Renal cortex interstitium (tissue), 15 donors: ENCODE results near the gene MPND. TPM values are rescaled to one million over a fixed set of nuclear protein-coding genes. Genes with fewer than 3 reads are reported as not detected.

Source experiments
- DNase-seq, 11 donors: peaks; one replicate each; pipeline ENCODE4 v3.0.0-alpha.2; 2013; ENCODE audit warnings: low read depth in 9 of 11, low spot score in 4 of 11; ENCODE audit errors: extremely low read depth in 1 of 11
- long read RNA-seq, 16 experiments: transcript quantifications; one replicate each; lab custom pipeline, GENCODE V29; 2026
- polyA plus RNA-seq, 3 donors: library from polyadenylated mRNA; unstranded; fragments of 120-200 nt; gene quantifications; one replicate each; pipeline ENCODE4 v1.2.1, GENCODE V29; 2013; ENCODE audit not compliant: insufficient read length in 3 of 3

The MPND gene, protein sequence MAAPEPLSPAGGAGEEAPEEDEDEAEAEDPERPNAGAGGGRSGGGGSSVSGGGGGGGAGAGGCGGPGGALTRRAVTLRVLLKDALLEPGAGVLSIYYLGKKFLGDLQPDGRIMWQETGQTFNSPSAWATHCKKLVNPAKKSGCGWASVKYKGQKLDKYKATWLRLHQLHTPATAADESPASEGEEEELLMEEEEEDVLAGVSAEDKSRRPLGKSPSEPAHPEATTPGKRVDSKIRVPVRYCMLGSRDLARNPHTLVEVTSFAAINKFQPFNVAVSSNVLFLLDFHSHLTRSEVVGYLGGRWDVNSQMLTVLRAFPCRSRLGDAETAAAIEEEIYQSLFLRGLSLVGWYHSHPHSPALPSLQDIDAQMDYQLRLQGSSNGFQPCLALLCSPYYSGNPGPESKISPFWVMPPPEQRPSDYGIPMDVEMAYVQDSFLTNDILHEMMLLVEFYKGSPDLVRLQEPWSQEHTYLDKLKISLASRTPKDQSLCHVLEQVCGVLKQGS
- 10 to 100 TPM; 21.3 to 31.4 (median 26.0) TPM for polyA plus RNA-seq
- long read RNA-seq, donor 1, partial matches to known transcripts, result 5 of 8 reads
- long read RNA-seq, donor 1, other reads (novel, unspliced or antisense), result 0 of 8 reads
- long read RNA-seq, donor 2, partial matches to known transcripts, result 0 of 3 reads
- long read RNA-seq, donor 2, other reads (novel, unspliced or antisense), result 0 of 3 reads
- long read RNA-seq, donor 3, transcript MPND-207 (13 exons, 1,611 nt), result major isoform, 7 of 8 reads
- long read RNA-seq, donor 3, partial matches to known transcripts, result 0 of 8 reads
- long read RNA-seq, donor 3, other reads (novel, unspliced or antisense), result 0 of 8 reads
- long read RNA-seq, donor 4, partial matches to known transcripts, result 0 of 5 reads
- long read RNA-seq, donor 4, other reads (novel, unspliced or antisense), result 0 of 5 reads
- long read RNA-seq, donor 5, result 0 reads
- long read RNA-seq, donor 6, result 0 reads
- long read RNA-seq, donor 7, partial matches to known transcripts, result 0 of 5 reads
- long read RNA-seq, donor 7, other reads (novel, unspliced or antisense), result 0 of 5 reads
- long read RNA-seq, donor 8, result 0 reads
- long read RNA-seq, donor 9, partial matches to known transcripts, result 0 of 2 reads
- long read RNA-seq, donor 9, other reads (novel, unspliced or antisense), result 0 of 2 reads
- long read RNA-seq, donor 10, partial matches to known transcripts, result 0 of 6 reads
- long read RNA-seq, donor 10, other reads (novel, unspliced or antisense), result 0 of 6 reads
- long read RNA-seq, donor 11, partial matches to known transcripts, result 0 of 1 reads
- long read RNA-seq, donor 11, other reads (novel, unspliced or antisense), result 0 of 1 reads
- long read RNA-seq, donor 12, partial matches to known transcripts, result 0 of 1 reads
- long read RNA-seq, donor 12, other reads (novel, unspliced or antisense), result 0 of 1 reads
- long read RNA-seq, donor 13, result 0 reads
- long read RNA-seq, donor 14, partial matches to known transcripts, result 0 of 5 reads
- long read RNA-seq, donor 14, other reads (novel, unspliced or antisense), result 0 of 5 reads
- long read RNA-seq, donor 15, result 0 reads
- long read RNA-seq, donor 16, transcript MPND-207 (13 exons, 1,611 nt), result major isoform, 14 of 24 reads
- long read RNA-seq, donor 16, partial matches to known transcripts, result 6 of 24 reads
- long read RNA-seq, donor 16, other reads (novel, unspliced or antisense), result 0 of 24 reads

DNA sequence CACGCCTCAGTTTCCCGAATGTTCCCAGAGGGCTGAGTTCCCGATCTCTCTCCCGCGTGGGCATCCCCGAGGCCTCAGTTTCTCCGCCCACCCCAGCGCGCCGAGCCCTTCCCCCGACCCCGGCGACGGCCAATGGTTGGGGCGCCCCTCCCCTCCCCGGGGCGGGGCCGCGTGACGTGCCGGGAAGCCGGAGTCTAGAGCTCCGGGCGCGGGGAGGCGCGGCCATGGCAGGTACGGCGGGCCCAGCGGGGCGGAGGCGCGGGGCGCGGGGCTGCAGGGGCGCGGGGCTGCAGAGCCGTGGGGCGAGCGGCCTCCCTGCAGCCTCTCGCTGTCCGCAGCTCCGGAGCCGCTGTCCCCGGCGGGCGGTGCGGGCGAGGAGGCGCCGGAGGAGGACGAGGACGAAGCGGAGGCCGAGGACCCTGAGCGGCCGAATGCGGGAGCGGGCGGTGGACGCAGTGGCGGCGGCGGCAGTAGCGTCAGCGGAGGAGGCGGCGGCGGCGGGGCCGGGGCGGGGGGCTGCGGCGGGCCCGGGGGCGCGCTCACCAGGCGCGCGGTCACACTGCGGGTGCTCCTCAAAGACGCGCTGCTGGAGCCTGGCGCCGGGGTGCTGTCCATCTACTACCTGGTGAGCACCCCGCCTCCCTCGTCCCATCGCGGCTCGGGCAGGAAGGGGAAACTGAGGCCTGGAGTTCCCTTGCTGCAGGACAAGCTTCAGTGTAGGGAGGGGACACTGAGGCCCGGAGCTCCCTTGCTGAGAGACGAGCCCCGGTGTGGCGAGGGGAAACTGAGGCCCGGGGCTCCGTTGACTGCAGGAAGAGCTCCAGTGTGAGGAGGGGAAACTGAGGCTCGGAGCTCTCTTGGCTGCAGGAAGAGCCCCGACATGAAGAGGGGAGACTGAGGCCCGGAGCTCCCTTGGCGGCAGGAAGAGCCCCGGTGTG, at the start of gene MPND:
Gene MPND (plus strand): TSS at position 193 of the 938 bp plus-strand sequence. CDS start 32 bp downstream, at position 225.
- DNase-seq, result peak in 10 of 11 donors; percentile 77 to 92 (median 86)

DNA sequence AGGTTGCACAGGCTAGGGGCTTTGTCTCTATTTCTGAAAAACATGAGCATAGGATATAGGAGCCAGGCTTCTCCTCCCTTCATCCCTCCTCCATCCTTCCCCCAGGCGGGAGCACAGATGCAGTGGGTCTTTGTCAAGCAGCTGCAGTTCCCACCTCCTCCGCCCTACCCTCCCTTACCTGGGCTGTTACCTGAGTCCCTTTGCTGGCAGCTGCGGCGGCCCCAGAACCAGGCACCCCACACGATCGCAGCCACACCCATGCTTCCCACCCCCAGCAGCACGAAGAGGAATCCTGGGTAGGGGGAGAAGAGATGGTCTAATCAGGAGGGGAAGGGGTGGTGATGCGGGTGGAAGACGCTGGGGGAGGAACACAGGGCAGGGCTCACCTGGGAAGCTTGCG, 49.0 kb upstream of the MPND start:
- DNase-seq, result no peak

DNA sequence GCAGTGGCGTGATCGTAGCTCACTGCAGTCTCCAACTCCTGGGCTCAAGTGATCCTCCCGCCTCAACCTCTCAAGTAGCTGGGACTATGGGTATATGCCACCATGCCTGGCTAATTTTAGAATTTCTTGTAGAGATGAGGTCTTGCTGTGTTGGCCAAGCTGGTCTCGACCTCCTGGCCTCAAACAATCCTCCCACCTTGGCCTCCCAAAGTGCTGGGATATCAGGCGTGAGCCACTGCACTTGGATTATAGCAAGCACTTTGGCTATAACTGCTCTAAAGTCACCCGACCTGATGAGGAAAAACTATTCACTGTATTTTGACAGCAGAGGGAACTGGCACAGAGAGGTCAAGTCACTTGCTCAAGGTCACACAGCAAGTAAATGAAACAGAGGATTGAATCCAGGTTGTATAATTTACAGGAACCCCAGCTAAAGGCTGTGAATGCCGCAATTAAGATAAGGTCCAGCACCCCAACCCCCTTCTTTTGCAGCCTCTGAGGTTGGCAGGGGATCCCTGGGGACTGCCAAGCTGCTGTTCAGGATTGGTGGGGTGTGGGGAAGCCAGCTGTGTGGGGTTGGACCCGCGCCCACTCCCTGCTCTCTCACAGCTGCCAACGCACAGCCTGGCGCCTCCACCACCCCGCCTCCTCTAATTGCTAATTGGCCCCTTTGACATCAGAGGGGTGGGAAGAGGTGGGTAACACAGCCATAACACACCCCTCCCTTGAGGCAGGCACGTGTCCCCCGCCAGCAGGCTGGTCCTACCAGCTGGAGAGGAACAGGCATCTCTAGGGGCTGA, 47.2 kb upstream of the MPND start:
- no peak for DNase-seq

DNA sequence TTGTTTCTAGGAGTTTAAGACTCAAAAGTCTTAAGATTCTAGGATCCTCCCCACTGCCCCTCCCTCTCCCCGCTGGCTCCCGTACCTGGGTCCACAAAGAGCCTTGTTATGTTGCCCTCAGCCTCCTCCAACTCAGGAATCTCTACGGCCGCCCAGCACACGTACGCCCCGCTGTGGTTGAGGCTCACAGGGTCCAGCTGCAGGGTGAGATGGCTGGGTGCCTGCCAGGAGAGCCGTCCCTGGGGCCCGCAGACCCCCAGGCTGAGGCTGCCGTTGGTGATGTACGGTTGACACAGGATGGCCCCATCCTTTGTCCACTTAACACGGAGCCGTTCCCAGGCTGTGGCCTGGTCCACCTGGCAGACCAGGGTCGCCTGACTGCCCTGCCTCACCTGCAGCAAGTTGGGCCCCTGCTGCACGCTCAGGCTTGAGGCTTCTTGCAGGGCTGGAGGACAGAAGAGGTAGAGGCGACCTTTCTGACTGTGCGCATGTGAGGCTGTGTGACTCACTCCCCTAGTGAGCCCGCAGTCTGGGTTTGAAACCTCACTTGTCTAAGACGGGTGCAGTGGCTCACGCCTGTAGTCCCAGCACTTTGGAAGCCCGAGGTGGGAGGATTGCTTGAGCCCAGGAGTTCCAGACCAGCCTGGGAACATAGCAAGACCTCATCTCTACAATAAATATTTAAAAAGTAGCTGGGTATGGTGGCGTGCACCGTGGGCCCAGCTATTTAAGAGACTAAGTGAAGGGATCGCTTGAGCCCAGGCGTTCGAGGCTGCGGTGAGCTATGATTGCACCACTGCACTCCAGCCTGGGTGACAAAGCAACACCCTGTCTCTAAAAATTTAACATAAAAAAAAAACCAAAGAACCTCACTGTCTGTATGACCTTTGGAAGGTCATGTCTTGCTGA, 45.2 kb upstream of the MPND start:
- no peak for DNase-seq

DNA sequence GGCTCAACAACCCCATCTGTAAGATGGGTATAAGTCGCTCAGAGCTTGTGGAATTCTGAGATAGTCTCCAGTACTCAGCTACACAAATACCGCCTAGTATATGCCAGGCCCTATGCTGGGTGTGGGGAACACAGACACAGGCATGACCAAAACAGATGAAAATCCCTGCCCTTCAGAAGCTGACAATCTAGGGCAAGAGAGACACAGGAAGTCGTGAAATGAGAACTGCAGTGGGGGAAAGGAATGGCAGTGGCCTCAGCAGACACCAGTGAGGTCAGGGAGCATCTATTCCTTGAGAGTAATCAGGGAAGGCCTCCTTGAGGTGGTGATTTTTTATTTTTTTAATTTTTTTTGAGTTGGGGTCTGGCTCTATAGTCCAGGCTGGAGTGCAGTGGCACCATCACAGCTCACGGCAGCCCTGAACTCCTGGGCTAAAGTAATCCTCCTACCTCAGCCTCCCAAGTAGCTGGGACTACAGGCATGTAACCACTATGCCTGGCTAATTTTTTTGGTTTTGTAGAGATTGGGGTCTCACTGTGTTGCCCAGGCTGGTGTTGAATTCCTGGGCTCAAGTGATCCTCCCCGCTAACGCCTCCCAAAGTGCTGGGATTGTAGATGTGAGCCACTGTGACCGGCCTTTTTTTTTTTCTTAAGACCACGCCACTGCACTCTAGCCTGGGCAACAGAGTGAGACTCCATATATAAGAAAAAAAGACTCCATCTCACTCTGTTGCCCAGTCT, 44.4 kb upstream of the MPND start:
- no peak for DNase-seq

GRCh38 chr19:4300589-4300988, 42.8 kb upstream of the MPND start:
- no peak for DNase-seq

DNA sequence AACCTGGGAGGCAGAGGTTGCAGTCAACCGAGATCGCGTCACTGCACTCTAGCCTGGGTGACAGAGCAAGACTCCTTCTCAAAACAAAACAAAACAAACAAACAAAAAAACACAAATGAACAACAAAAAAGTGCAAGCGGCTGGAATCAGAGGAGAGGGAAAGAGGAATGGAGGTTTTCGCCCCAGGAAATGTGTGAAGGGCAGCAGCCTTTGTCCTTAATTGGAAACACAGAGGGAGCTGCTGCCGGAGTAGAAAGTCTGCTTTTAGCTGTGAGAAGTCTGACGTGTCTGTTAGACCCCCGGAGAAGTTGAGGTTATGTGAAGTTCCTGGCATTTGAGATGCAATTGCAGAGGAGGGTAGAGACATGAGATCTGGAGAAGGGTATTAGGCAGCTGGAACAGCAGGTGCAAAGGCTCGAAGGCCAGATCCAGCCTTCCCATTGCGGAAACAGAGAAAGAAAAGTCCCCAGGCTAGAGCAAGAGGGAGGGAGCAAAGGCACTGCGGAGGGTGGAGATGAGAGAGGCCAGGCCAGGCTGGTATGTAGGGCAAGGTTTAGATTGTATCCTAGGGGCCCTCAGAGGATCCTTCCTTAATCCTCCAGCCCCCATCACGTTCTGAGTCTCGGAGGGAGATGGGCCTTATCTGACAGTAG, 41.6 kb upstream of the MPND start:
- no peak for DNase-seq

DNA sequence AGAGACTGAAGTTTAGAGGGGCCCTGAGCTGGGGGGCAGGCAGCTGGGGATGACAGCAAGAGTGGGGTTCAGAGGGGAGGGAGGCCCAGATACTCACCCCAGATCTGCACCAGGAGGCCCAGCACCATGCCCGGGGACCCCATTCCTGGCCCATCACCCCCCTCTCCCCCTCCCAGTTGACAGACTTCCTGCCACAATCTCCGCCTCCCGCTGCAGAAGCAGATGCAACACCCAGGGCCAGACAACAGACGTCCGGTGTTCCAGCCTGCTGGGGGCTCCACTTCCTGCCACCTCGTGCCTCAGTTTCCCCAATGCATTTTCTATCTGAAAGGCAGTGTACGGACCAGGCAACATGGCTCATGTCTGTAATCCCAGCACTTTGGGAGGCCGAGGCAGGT, 41.1 kb upstream of the MPND start, which contains the start of gene TMIGD2:
Gene TMIGD2 (minus strand): TSS at position 147 of the 398 bp plus-strand sequence. CDS start 4 bp downstream, at position 143.
- DNase-seq, result no peak

GRCh38 chr19:4303819-4304537, 39.4 kb upstream of the MPND start:
- DNase-seq, result no peak

GRCh38 chr19:4304538-4305256, 38.7 kb upstream of the MPND start, which contains the start of gene FSD1:
Gene FSD1, plus strand, starts transcription at chr19:4304598. Its CDS starts 149 bp downstream, at chr19:4304747.
- DNase-seq, result peak in 3 of 11 donors; percentile 29 to 39 (median 32)

- no peak for DNase-seq
These were observed 38.1 kb upstream of the MPND start for GRCh38 chr19:4305257-4305612.

GRCh38 chr19:4305659-4306058, 37.7 kb upstream of the MPND start:
- no peak for DNase-seq
